ENCODE measurements around the gene ARHGAP24.

- TF ChIP-seq CTCF (IDR thresholded peaks at IDR 0.05) (no peak), POLR2A (IDR thresholded peaks at IDR 0.05) (no peak), POLR2AphosphoS5 (IDR thresholded peaks at IDR 0.05) (no peak)
These were observed 11.6 kb downstream of the ARHGAP24 start for GRCh38 chr4:85486425-85487086.
